Measurements from ENCODE around the gene TMEM165. TPM values are rescaled to one million over a fixed set of nuclear protein-coding genes. Genes with fewer than 3 reads are reported as not detected.
A peak's percentile ranks its signal among the peaks of the same experiment; 100 is the strongest.
"Not testable (repeated sequence)": the region's sequence is repeated elsewhere in the genome, so short reads cannot be mapped to it uniquely, and the experiment has no call there.

The TMEM165 gene
- total RNA-seq, 2 donors from 2014 or later = 75.5 to 90.1 TPM

DNA sequence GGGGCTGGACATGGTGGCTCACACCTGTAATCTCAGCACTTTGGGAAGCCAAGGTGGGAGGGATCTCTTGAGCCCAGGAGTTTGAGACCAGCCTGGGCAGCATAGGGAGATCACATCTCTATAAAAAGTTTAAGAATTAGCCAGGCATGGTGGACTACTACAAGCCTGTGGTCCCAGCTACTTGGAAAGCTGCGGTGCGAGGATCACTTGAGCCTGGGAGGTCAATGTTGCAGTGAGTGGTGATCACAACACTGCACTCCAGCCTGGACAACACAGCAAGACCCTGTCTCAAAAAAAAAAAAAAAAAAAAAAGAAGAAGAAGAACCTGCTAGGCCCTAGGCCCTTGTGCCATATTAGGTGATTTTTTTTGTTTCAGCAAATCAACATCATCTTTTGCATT lies 37.5 kb upstream of the TMEM165 start:
- Histone ChIP-seq H3K4me1 (peaks cover 0 to 27% of the 10 kb centered on the region in 2 donors), H3K9me3 (no peaks in the 10 kb centered on the region), H3K36me3 (no peaks in the 10 kb centered on the region), H3K4me3 (no peak overlapping the region), H3K27me3 (no peaks in the 10 kb centered on the region), H3K27ac (peak overlapping the region in 1 of 2 donors; percentile 71)
- TF ChIP-seq, protein P1, sequence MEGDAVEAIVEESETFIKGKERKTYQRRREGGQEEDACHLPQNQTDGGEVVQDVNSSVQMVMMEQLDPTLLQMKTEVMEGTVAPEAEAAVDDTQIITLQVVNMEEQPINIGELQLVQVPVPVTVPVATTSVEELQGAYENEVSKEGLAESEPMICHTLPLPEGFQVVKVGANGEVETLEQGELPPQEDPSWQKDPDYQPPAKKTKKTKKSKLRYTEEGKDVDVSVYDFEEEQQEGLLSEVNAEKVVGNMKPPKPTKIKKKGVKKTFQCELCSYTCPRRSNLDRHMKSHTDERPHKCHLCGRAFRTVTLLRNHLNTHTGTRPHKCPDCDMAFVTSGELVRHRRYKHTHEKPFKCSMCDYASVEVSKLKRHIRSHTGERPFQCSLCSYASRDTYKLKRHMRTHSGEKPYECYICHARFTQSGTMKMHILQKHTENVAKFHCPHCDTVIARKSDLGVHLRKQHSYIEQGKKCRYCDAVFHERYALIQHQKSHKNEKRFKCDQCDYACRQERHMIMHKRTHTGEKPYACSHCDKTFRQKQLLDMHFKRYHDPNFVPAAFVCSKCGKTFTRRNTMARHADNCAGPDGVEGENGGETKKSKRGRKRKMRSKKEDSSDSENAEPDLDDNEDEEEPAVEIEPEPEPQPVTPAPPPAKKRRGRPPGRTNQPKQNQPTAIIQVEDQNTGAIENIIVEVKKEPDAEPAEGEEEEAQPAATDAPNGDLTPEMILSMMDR (IDR thresholded peaks at IDR 0.05) = no peak
- DNase-seq (ENCODE audit: low spot score) = no peak

DNA sequence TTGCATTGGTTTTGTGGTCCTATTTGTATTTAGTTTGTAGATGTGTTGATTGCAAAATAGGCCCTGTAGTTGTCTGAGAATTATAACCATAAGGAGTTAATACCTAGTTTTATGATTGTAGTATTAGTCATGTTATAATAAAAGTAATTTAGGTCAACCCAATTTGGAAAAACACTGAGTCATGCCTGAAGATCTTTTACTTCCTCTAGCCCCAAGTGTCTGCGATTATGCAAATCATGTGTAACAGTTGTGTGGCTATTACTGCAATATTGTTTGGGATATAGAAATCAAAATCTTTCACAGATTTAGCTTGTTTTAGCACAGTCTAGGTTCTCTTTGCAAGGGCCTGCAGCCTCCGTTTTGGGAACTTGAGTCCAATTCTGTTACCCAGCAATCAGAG lies 37.1 kb upstream of the TMEM165 start:
- DNase-seq (ENCODE audit: low spot score) = no peak
- Histone ChIP-seq H3K4me1 (peaks cover 0 to 27% of the 10 kb centered on the region in 2 donors), H3K27ac (peak overlapping the region; percentile 67 to 71), H3K27me3 (no peaks in the 10 kb centered on the region), H3K9me3 (no peaks in the 10 kb centered on the region), H3K36me3 (no peaks in the 10 kb centered on the region), H3K4me3 (no peak overlapping the region)
- TF ChIP-seq, protein P1 (IDR thresholded peaks at IDR 0.05) = no peak

DNA sequence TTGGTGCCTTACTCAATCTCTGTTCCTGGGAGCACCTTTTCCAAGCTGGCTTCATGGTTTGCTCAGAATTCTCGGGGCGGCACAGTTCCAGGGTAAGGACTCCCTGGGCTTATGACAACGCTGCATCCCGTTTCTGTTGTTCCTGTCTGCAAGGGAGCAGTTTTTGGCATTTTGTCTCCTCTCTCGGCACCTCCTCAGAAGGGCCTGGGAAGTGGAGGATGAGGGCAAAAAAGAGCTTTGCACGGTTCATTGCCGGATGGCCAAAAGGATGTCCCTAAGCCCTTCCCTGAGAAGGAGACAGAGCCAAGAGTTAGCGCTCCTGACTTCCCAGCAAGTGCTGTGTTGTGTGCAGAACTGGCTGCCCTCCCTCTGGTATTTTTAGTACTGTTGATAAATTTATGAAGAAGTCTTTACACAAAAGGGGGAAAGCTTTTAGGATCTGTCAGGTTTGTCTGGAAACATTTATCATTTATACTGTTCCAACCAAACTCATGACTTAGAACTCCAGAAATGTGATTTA lies 36.3 kb upstream of the TMEM165 start:
- H3K36me3 ChIP-seq = no peaks in the 10 kb centered on the region
- H3K9me3 ChIP-seq = no peaks in the 10 kb centered on the region
- no peak overlapping the region for H3K4me3 ChIP-seq
- DNase-seq (ENCODE audit: low spot score) = no peak
- TF ChIP-seq, protein P1 (IDR thresholded peaks at IDR 0.05) = no peak
- H3K4me1 ChIP-seq = peaks cover 0 to 27% of the 10 kb centered on the region in 2 donors
- H3K27me3 ChIP-seq = no peaks in the 10 kb centered on the region
- peak overlapping the region; percentile 67 to 71 for H3K27ac ChIP-seq

DNA sequence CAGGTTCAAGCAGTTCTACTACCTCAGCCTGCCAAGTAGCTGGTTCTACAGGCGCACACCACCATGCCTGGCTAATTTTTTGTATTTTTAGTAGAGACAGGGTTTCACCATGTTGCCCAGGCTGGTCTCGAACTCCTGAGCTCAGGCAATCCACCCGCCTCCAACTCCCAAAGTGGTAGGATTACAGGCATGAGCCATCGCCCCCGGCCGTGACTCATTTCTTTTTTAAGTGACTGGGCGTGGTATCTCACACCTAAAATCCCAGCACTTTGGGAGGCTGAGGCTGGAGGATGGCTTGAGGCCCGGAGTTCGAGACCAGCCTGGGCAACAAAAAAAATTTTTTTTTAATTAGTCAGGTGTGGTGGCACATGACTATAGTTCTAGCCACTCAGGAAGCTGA lies 32.8 kb upstream of the TMEM165 start:
- not testable (repeated sequence) for H3K27me3 ChIP-seq; H3K4me3 ChIP-seq; H3K36me3 ChIP-seq; H3K27ac ChIP-seq; H3K9me3 ChIP-seq; DNase-seq (ENCODE audit: low spot score)
- peaks cover 0 to 21% of the 10 kb centered on the region in 2 donors for H3K4me1 ChIP-seq

DNA sequence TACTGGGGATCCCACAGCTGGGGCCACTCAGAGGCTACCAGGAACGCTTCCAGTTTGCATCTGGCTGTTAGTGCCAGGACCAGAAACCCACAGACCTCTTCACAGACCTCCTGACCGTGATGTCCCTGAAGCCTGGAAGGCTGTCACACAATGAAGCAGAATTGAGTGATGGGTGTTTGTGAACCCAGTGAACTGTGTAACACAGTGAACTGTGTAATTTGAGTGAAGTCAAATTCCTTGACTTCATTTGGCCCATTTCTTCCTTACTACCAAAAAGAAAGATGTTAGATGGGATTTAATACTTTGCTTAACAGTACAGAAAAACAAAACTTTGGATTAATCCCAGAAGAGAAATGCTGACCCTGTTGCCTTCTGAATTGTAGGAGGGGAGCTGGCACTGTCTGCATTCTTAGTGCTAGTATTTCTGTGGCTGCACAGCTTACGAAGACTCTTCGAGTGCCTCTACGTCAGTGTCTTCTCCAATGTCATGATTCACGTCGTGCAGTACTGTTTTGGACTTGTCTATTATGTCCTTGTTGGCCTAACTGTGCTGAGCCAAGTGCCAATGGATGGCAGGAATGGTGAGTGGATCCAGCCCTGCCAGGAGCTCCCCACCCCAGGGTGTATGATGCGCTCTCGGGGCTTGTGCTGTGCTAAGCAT lies 31.9 kb upstream of the TMEM165 start:
- peak; percentile 43 for DNase-seq (ENCODE audit: low spot score)

DNA sequence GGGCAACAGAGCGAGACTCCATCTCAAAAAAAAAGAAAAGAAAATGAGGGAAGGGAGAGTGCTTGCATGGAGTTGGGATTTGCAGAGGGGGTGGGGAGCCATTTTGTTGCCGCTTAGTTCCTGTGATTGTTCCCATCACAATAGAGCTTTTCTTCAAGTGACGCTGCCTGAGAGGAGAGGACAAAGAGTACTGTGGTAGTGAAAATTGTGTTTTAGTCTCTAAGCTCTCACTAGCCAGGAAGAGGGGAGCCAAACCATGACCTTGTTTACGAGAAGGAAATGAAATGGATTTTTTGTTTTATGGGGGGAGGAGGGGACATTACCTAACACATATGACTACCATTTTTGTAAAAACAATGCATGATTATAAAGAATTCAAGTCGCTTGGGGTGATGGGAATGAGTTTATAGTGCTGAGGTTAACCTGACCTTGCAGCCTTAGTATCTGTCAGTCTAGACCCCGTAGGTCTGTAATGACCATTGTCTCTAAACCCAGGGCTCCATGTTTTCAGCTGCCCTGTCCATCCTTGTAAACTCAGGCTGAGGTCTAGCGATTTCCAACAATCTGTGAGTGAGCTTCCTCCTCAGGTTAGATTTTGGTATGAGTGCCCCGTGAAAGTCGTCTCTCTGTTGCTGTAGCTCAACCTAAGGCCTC lies 30.9 kb upstream of the TMEM165 start:
- Histone ChIP-seq H3K4me3 (no peak overlapping the region), H3K27ac (peak overlapping the region in 1 of 2 donors; percentile 13), H3K27me3 (no peaks in the 10 kb centered on the region), H3K9me3 (no peaks in the 10 kb centered on the region), H3K36me3 (no peaks in the 10 kb centered on the region), H3K4me1 (peaks cover 0 to 4% of the 10 kb centered on the region in 2 donors)
- TF ChIP-seq, protein P1 (IDR thresholded peaks at IDR 0.05) = no peak
- DNase-seq (ENCODE audit: low spot score) = peak; percentile 2

More for the DNA sequence above, 31.9 kb upstream of the TMEM165 start:
- no peaks in the 10 kb centered on the region for H3K27me3 ChIP-seq
- no peak overlapping the region for H3K4me3 ChIP-seq
- H3K36me3 ChIP-seq = no peaks in the 10 kb centered on the region
- TF ChIP-seq, protein P1 (IDR thresholded peaks at IDR 0.05) = no peak
- peaks cover 0 to 14% of the 10 kb centered on the region in 2 donors for H3K4me1 ChIP-seq
- H3K9me3 ChIP-seq = no peaks in the 10 kb centered on the region
- H3K27ac ChIP-seq = no peak overlapping the region

All from right atrium auricular region (tissue), 2 donors.